ENCODE data around the gene BBOX1. TPM values are rescaled to one million over a fixed set of nuclear protein-coding genes. Genes with fewer than 3 reads are reported as not detected.

BBOX1 gene
- total and polyA plus RNA-seq, 2 donors (not counting 3 experiments of a cell fraction or from before 2014, with no cell fraction given): not detected

DNA sequence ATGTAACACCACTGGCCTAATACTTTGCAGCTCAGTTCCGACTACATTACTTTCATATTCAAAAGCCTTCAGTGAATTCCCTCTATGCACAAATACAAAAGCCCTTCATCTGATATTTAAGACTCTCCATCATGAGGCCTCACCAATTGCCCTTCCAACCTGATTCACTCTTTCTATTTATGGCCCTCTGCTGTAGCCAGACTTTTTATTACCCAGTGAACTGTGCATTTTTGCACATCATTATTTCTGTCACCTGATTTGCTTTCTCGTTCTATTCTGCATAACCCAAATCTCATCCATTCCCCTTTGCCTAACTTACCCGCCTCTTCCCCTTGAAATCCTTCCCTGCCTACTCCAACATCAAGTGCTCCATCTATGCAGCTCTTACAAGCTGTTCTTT, 78.3 kb downstream of the BBOX1 start:
- Histone ChIP-seq H3K9ac (replicated peaks; ENCODE audit: extremely low read depth, insufficient read depth, low read length) (no peak overlapping the region), H3K36me3 (ENCODE audit: control insufficient read depth in 2 of 2, extremely low read depth in 1 of 2, insufficient read depth in 2 of 2, low read length in 2 of 2) (no peaks in the 10 kb centered on the region), H3K4me1 (ENCODE audit: control insufficient read depth, extremely low read depth, insufficient read depth, low read length) (no peaks in the 10 kb centered on the region), H2AFZ (ENCODE audit: low read depth, low read length) (no peak overlapping the region), H3K9me3 (replicated peaks; ENCODE audit: control insufficient read depth, insufficient read depth, low read length) (no peaks in the 10 kb centered on the region), H4K20me1 (replicated peaks; ENCODE audit: control insufficient read depth, extremely low read depth, insufficient read depth, low read length) (no peaks in the 10 kb centered on the region), H3K4me2 (ENCODE audit: insufficient read depth, low read length) (no peak overlapping the region), H3K27ac (ENCODE audit: insufficient read depth, low read depth, low read length) (no peak overlapping the region), H3K27me3 (ENCODE audit: control insufficient read depth in 2 of 2, insufficient read depth in 2 of 2, low read length in 2 of 2) (no peaks in the 10 kb centered on the region), H3K79me2 (ENCODE audit: control insufficient read depth, insufficient read depth, low read length) (no peaks in the 10 kb centered on the region), H3K9me1 (replicated peaks; ENCODE audit: control insufficient read depth, extremely low read depth, insufficient read depth, low read length) (no peaks in the 10 kb centered on the region), H3K4me3 (replicated peaks in 1 of 3; ENCODE audit: insufficient read depth in 1 of 3, low read depth in 1 of 3, low read length in 3 of 3) (no peak overlapping the region)
- no peak for TF ChIP-seq MYC (IDR thresholded peaks at IDR 0.05; ENCODE audit: low read depth, low read length)
- no peak for TF ChIP-seq JUN (IDR thresholded peaks at IDR 0.05; ENCODE audit: borderline replicate concordance, insufficient read depth, insufficient read length, low read depth)
- TF ChIP-seq POLR2A (IDR thresholded peaks at IDR 0.05; ENCODE audit: low read depth, low read length): no peak
- TF ChIP-seq GATA2 (IDR thresholded peaks at IDR 0.05; ENCODE audit: insufficient read depth, insufficient read length, low read depth, low read length): no peak
- TF ChIP-seq, protein P1, sequence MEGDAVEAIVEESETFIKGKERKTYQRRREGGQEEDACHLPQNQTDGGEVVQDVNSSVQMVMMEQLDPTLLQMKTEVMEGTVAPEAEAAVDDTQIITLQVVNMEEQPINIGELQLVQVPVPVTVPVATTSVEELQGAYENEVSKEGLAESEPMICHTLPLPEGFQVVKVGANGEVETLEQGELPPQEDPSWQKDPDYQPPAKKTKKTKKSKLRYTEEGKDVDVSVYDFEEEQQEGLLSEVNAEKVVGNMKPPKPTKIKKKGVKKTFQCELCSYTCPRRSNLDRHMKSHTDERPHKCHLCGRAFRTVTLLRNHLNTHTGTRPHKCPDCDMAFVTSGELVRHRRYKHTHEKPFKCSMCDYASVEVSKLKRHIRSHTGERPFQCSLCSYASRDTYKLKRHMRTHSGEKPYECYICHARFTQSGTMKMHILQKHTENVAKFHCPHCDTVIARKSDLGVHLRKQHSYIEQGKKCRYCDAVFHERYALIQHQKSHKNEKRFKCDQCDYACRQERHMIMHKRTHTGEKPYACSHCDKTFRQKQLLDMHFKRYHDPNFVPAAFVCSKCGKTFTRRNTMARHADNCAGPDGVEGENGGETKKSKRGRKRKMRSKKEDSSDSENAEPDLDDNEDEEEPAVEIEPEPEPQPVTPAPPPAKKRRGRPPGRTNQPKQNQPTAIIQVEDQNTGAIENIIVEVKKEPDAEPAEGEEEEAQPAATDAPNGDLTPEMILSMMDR (IDR thresholded peaks at IDR 0.05; ENCODE audit: extremely low read depth in 1 of 2, insufficient read depth in 1 of 2, low read depth in 1 of 2, low read length in 2 of 2): no peak
- TF ChIP-seq, protein P2, sequence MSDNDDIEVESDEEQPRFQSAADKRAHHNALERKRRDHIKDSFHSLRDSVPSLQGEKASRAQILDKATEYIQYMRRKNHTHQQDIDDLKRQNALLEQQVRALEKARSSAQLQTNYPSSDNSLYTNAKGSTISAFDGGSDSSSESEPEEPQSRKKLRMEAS (IDR thresholded peaks at IDR 0.05; ENCODE audit: insufficient read depth, insufficient read length): no peak
- TF ChIP-seq EZH2 (IDR thresholded peaks at IDR 0.05; ENCODE audit: borderline replicate concordance, low read depth, low read length, severe bottlenecking): no peak
- TF ChIP-seq FOS (IDR thresholded peaks at IDR 0.05; ENCODE audit: borderline replicate concordance, insufficient read depth, low read length): no peak
- no peak for TF ChIP-seq POLR2AphosphoS5 (IDR thresholded peaks at IDR 0.05; ENCODE audit: insufficient read depth, low read depth, low read length)
- intact Hi-C loops (cut with micrococcal nuclease) (no loop called here), dilution Hi-C loops (cut with MboI; ENCODE audit: extremely low pct_ligation_motif_present, low sequenced_read_pairs) (no loop called here)
- FAIRE-seq (no peak), DNase-seq (ENCODE audit: low read depth, low spot score) (no peak)
- ChIA-PET CTCF (no interaction called here), POLR2A (no interaction called here)
- BruUV-seq (replicated peaks): no TSS peak
